Mammary epithelial cell (primary cell): Measurements from ENCODE around the gene PPP1R9B.

Experiments
- CTCF ChIP-seq, 2 donors: IDR thresholded peaks in 1 of 2; conservative IDR thresholded peaks in 1 of 2; 2 replicates each; pipeline ENCODE4 v1.5.1; 2011 to 2012; ENCODE audit warnings: inconsistent platforms in 2 of 2, low read length in 2 of 2, mild to moderate bottlenecking in 2 of 2, control low read depth in 1 of 2, low read depth in 1 of 2; ENCODE audit not compliant: insufficient read depth in 1 of 2; ENCODE audit errors: extremely low read depth in 1 of 2
- EZH2 ChIP-seq: IDR thresholded peaks from 2 replicates; pipeline ENCODE4 v1.6.1; 2012; ENCODE audit warnings: low read length, inconsistent platforms, borderline replicate concordance

GRCh38 chr17:50145532-50146229 lies 4.8 kb downstream of the PPP1R9B start:
- TF ChIP-seq CTCF (conservative IDR thresholded peaks at IDR 0.05 in 1 of 2, IDR thresholded peaks at IDR 0.05 in 1 of 2; ENCODE audit: extremely low read depth in 1 of 2, insufficient read depth in 1 of 2, low read depth in 1 of 2, low read length in 2 of 2) (no peak), EZH2 (no peak)
